Mesenchymal stem cell (in vitro differentiated cells and primary cell): ENCODE data around the gene MXD1. TPM values are rescaled to one million over a fixed set of nuclear protein-coding genes. Genes with fewer than 3 reads are reported as not detected.

Experiments
- DNase-seq: peaks from one replicate; pipeline ENCODE4 v3.0.0-alpha.2; 2013
- H2AFZ ChIP-seq: one replicate; pipeline ENCODE4 v1.6.1; 2013; ENCODE audit warnings: low read depth, mild to moderate bottlenecking, control low read depth, inconsistent platforms, low read length, moderate library complexity
- H2AK5ac ChIP-seq: 2 replicates; pipeline ENCODE4 v1.6.1; 2013; ENCODE audit warnings: low read length, moderate library complexity, mild to moderate bottlenecking, inconsistent platforms; ENCODE audit not compliant: severe bottlenecking
- H2BK120ac ChIP-seq: one replicate; pipeline ENCODE4 v1.6.1; 2013; ENCODE audit warnings: low read depth, mild to moderate bottlenecking, inconsistent platforms, low read length, moderate library complexity
- H2BK12ac ChIP-seq, 2 experiments: one replicate each; pipeline ENCODE4 v1.6.1; 2013; ENCODE audit warnings: inconsistent platforms in 2 of 2, low read length in 2 of 2, mild to moderate bottlenecking in 2 of 2, moderate library complexity in 2 of 2, control low read depth in 1 of 2
- H2BK15ac ChIP-seq: one replicate; pipeline ENCODE4 v1.6.1; 2013; ENCODE audit warnings: mild to moderate bottlenecking, low read depth, inconsistent platforms; ENCODE audit not compliant: poor library complexity, severe bottlenecking
- H2BK5ac ChIP-seq: 2 replicates; pipeline ENCODE4 v1.6.1; 2013; ENCODE audit warnings: low read depth, mild to moderate bottlenecking, low read length, control low read depth, inconsistent platforms; ENCODE audit not compliant: poor library complexity, severe bottlenecking
- H3K14ac ChIP-seq, 2 experiments: one replicate each; pipeline ENCODE4 v1.6.1; 2013; ENCODE audit warnings: inconsistent platforms in 2 of 2, low read length in 2 of 2, control low read depth in 1 of 2, mild to moderate bottlenecking in 1 of 2, moderate library complexity in 1 of 2
- H3K18ac ChIP-seq, 2 experiments: one replicate each; pipeline ENCODE4 v1.6.1; 2013; ENCODE audit warnings: inconsistent platforms in 2 of 2, low read length in 2 of 2, control low read depth in 1 of 2, low read depth in 1 of 2, mild to moderate bottlenecking in 1 of 2
- H3K23ac ChIP-seq, 2 experiments: one replicate each; pipeline ENCODE4 v1.6.1; 2013; ENCODE audit warnings: inconsistent platforms in 2 of 2, low read length in 2 of 2, mild to moderate bottlenecking in 2 of 2, moderate library complexity in 2 of 2, control low read depth in 1 of 2
- H3K27ac ChIP-seq: 2 replicates; pipeline ENCODE4 v1.5.1; 2013; ENCODE audit warnings: mild to moderate bottlenecking, moderate library complexity, low read length, control low read depth, inconsistent platforms; ENCODE audit not compliant: poor library complexity, severe bottlenecking
- H3K27me3 ChIP-seq, 2 experiments: 2 replicates each; pipeline versions ENCODE4 v1.6.1 to v1.7.0; 2013; ENCODE audit warnings: low read length in 2 of 2, mild to moderate bottlenecking in 2 of 2, moderate library complexity in 2 of 2, control low read depth in 1 of 2, inconsistent platforms in 1 of 2; ENCODE audit not compliant: control insufficient read depth in 1 of 2, insufficient read depth in 1 of 2
- H3K36me3 ChIP-seq, 2 experiments: 2 replicates each; pipeline versions ENCODE4 v1.6.1 to v1.7.0; 2013; ENCODE audit warnings: low read length in 2 of 2, control low read depth in 1 of 2, inconsistent platforms in 1 of 2, low read depth in 1 of 2, mild to moderate bottlenecking in 1 of 2; ENCODE audit not compliant: insufficient read depth in 2 of 2, control insufficient read depth in 1 of 2
- H3K4ac ChIP-seq, 2 experiments: one replicate each; pipeline ENCODE4 v1.6.1; 2013; ENCODE audit warnings: inconsistent platforms in 2 of 2, low read length in 2 of 2, mild to moderate bottlenecking in 2 of 2, moderate library complexity in 2 of 2, control low read depth in 1 of 2, low read depth in 1 of 2
- H3K4me1 ChIP-seq: 2 replicates; pipeline ENCODE4 v1.6.1; 2013; ENCODE audit warnings: low read depth, low read length, control low read depth; ENCODE audit not compliant: control insufficient read depth, insufficient read depth
- H3K4me2 ChIP-seq: 2 replicates; pipeline ENCODE4 v1.6.1; 2013; ENCODE audit warnings: low read length, mild to moderate bottlenecking, inconsistent platforms; ENCODE audit not compliant: poor library complexity, severe bottlenecking
- H3K4me3 ChIP-seq, 2 experiments: 2 replicates each; pipeline versions ENCODE4 v1.5.1 to v1.7.0; 2013; ENCODE audit warnings: low read length in 2 of 2, mild to moderate bottlenecking in 2 of 2, control low read depth in 1 of 2, low read depth in 1 of 2; ENCODE audit not compliant: insufficient read depth in 1 of 2
- H3K79me1 ChIP-seq: replicated peaks from 2 replicates; pipeline ENCODE4 v1.6.1; 2013; ENCODE audit warnings: mild to moderate bottlenecking, control low read depth, low read length, inconsistent platforms; ENCODE audit not compliant: poor library complexity, severe bottlenecking
- H3K9ac ChIP-seq: 2 replicates; pipeline ENCODE4 v1.7.0; 2013; ENCODE audit warnings: mild to moderate bottlenecking, low read length, moderate library complexity
- H3K9me3 ChIP-seq: 2 replicates; pipeline ENCODE4 v1.7.0; 2013; ENCODE audit warnings: mild to moderate bottlenecking, low read length; ENCODE audit not compliant: control insufficient read depth
- H4K8ac ChIP-seq: one replicate; pipeline ENCODE4 v1.6.1; 2013; ENCODE audit warnings: inconsistent platforms, mild to moderate bottlenecking, low read length, moderate library complexity
- H4K91ac ChIP-seq: one replicate; pipeline ENCODE4 v1.6.1; 2013; ENCODE audit warnings: mild to moderate bottlenecking, low read length, inconsistent platforms
- WGBS: methylation state at CpG from one replicate; pipeline ENCODE4 v1.1.7; 2013; ENCODE audit warnings: mixed read lengths; 5-methylcytosine and 5-hydroxymethylcytosine counted together
- polyA plus RNA-seq, 2 experiments: library from polyadenylated mRNA; stranded (reverse); fragments of 200-250 nt; gene quantifications; one replicate each; pipeline ENCODE4 v1.2.3, GENCODE V29; 2013

MXD1 gene, protein sequence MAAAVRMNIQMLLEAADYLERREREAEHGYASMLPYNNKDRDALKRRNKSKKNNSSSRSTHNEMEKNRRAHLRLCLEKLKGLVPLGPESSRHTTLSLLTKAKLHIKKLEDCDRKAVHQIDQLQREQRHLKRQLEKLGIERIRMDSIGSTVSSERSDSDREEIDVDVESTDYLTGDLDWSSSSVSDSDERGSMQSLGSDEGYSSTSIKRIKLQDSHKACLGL
- 10.3 TPM for polyA plus RNA-seq (2013, experiment 1 of 2)
- polyA plus RNA-seq (2013, experiment 2 of 2): 10.3 TPM

DNA sequence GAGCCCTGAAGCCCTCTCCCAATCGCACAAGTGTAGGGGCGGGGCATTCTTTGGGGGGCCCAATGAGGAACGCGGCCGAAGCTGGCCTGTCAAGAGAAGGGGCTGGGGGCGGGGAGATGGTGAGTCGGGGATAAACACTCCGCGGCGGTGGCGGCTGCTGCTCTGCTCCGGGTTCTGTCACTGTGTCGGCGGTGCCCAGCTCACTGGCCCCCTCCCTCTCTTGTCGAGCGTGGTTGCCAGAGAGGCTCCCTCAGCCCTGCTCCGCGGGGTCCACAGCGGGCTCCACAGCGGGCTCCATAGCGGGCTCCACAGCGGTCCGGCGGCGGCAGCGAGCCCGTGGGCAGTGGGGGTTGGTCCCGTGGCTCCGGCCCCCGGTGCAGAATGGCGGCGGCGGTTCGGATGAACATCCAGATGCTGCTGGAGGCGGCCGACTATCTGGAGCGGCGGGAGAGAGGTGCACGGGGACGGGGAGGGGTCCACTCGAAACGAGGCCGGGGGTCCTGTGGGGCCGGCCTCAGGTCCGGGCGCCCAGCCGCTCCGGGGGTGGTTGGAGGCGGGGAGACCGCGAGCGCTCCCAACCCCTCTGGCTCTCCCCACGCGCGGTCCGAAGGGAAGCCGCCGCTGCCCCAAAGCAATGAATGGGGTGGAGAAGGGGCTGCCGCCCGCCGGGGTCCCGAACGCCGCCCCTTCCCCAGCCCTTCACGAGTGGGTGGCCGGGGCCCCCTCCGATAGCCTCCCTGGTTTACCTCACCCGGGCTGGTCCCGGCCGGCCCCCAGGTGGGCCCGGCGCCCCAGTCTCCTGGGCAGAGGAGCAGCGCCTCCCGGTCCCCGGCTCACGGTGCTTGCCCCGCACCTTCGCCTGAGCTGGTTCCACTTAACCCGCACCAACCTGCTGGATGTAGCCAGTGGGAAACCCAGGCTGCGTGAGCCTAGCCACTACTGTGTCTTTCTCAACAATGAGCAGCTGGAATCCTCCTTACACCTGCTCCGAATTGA is at the start of gene MXD1:
MXD1 (plus strand) TSS at position 160 of the 996 bp plus-strand sequence; CDS start at position 382, 222 bp downstream.
- peak within 1 kb of the TSS; percentile 88 for H2BK15ac ChIP-seq
- H3K18ac ChIP-seq: peak within 1 kb of the TSS; percentile 66 to 89
- H3K27me3 ChIP-seq: no peaks in the 10 kb centered on the region
- peak within 1 kb of the TSS; percentile 89 for H4K8ac ChIP-seq
- H3K4me2 ChIP-seq: peak within 1 kb of the TSS; percentile 92
- DNase-seq: peak; percentile 19
- H3K79me1 ChIP-seq: peaks cover 5% of the 10 kb centered on the region
- peaks cover 2% of the 10 kb centered on the region for H3K4me1 ChIP-seq
- WGBS: 2% methylated on average over 64 of the region's 81 CpGs
- peak within 1 kb of the TSS; percentile 81 to 86 for H3K4me3 ChIP-seq
- peak within 1 kb of the TSS; percentile 73 to 83 for H3K4ac ChIP-seq
- H2BK12ac ChIP-seq: no peak within 1 kb of the TSS
- peak within 1 kb of the TSS; percentile 93 for H2AFZ ChIP-seq
- H3K9ac ChIP-seq: peak within 1 kb of the TSS; percentile 95
- H2BK120ac ChIP-seq: no peak within 1 kb of the TSS
- H3K14ac ChIP-seq: peak within 1 kb of the TSS in 1 of 2 experiments; percentile 94
- peak within 1 kb of the TSS; percentile 89 for H4K91ac ChIP-seq
- H2AK5ac ChIP-seq: no peak within 1 kb of the TSS
- H2BK5ac ChIP-seq: peak within 1 kb of the TSS; percentile 75
- peak within 1 kb of the TSS; percentile 85 for H3K27ac ChIP-seq
- no peaks in the 10 kb centered on the region for H3K9me3 ChIP-seq
- peak within 1 kb of the TSS in 1 of 2 experiments; percentile 26 for H3K23ac ChIP-seq
- H3K36me3 ChIP-seq: peaks cover 4 to 44% of the 10 kb centered on the region in 2 experiments

DNA sequence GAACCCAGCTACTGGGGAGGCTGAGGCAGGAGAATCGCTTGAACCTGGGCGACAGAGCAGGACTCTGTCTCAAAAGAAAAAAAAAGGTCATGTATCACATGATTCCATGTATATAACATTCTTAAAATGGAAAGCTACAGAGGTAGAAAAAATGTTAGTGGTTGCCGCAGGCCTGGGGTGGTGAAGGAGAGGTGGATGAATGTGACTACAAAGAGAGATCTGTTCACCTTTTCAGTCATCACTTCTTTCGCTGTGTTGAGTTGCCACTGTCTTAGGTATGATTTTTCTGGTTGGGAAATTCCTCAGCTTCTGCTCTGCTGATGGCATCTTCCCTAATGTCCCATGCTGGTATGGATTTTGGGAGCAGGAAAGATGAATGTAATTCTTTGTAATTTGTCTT is 26.5 kb upstream of the MXD1 start:
- no peak overlapping the region for H3K18ac ChIP-seq
- no peak for DNase-seq
- H2AFZ ChIP-seq: no peak overlapping the region
- no peaks in the 10 kb centered on the region for H3K79me1 ChIP-seq
- no peak overlapping the region for H3K4me3 ChIP-seq
- H3K4me2 ChIP-seq: no peak overlapping the region
- no peak overlapping the region for H2BK12ac ChIP-seq
- H3K9ac ChIP-seq: no peak overlapping the region
- no peak overlapping the region for H3K23ac ChIP-seq
- H3K14ac ChIP-seq: no peak overlapping the region
- no peak overlapping the region for H2BK120ac ChIP-seq
- no peak overlapping the region for H2BK5ac ChIP-seq
- no peak overlapping the region for H3K4ac ChIP-seq
- H4K8ac ChIP-seq: no peak overlapping the region
- no peak overlapping the region for H4K91ac ChIP-seq
- no peak overlapping the region for H2BK15ac ChIP-seq
- peaks cover 5% of the 10 kb centered on the region for H3K9me3 ChIP-seq
- H3K4me1 ChIP-seq: no peaks in the 10 kb centered on the region
- WGBS: 97% methylated on average over 4 of the region's 4 CpGs
- H3K27me3 ChIP-seq: no peaks in the 10 kb centered on the region
- no peaks in the 10 kb centered on the region for H3K36me3 ChIP-seq
- H2AK5ac ChIP-seq: no peak overlapping the region
- no peak overlapping the region for H3K27ac ChIP-seq

DNA sequence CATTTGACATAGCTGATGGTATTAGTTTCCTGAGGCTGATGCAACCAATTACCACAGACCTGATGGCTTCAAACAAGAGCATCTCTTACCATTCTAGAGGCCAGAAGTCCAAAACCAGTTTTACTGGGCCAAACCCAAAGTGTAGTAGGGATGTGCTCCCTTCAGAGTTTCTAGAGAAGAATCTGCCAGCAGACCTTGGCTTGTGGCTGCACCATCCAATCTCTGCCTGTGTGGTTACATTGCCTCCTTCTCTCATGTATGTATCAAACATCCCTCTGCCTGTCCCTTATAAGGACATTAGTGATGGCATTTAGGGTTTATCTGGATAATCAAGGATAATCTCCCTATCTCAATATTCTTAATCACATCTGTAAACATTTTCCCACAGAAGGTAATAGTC is 25.6 kb upstream of the MXD1 start:
- DNase-seq: no peak

DNA sequence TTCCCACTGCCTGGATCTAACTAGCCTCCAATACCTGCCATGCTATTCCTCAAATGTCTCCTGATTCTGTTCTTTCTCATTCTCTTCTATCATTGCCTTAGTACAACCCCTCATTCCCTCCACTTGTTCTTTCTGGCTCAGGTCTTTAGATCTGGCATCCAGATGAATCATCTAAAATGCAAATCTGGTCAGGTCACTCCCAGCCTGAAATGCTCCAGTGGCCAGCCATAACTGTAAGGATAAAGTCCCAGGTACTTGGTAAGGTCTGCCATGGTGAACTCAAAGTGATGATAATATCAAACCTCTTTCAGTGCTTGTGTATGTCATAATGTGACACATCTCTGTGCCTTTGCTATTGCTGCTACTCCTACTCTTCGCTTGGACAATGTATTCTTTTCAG is 24.0 kb upstream of the MXD1 start:
- DNase-seq: no peak
- Histone ChIP-seq H2BK12ac (no peak overlapping the region), H2BK5ac (no peak overlapping the region), H3K27ac (no peak overlapping the region), H3K27me3 (no peaks in the 10 kb centered on the region), H3K36me3 (peaks cover 3% of the 10 kb centered on the region in 2 experiments), H3K4me3 (no peak overlapping the region), H4K8ac (no peak overlapping the region), H3K9ac (no peak overlapping the region), H3K79me1 (peaks cover 7% of the 10 kb centered on the region), H3K23ac (no peak overlapping the region), H3K4me2 (no peak overlapping the region), H4K91ac (no peak overlapping the region), H3K9me3 (peaks cover 5% of the 10 kb centered on the region), H3K4me1 (peaks cover 7% of the 10 kb centered on the region), H3K4ac (no peak overlapping the region), H3K18ac (no peak overlapping the region), H2AFZ (no peak overlapping the region), H2BK15ac (no peak overlapping the region), H2AK5ac (no peak overlapping the region), H3K14ac (no peak overlapping the region), H2BK120ac (no peak overlapping the region)
- WGBS: 80% methylated on average over 1 of the region's 1 CpG

More for the DNA sequence above, 25.6 kb upstream of the MXD1 start:
- H4K91ac ChIP-seq: no peak overlapping the region
- no peaks in the 10 kb centered on the region for H3K27me3 ChIP-seq
- no peak overlapping the region for H3K4ac ChIP-seq
- peaks cover 5% of the 10 kb centered on the region for H3K9me3 ChIP-seq
- no peak overlapping the region for H2BK120ac ChIP-seq
- no peak overlapping the region for H3K27ac ChIP-seq
- no peak overlapping the region for H3K9ac ChIP-seq
- H2BK15ac ChIP-seq: no peak overlapping the region
- no peaks in the 10 kb centered on the region for H3K79me1 ChIP-seq
- H2AK5ac ChIP-seq: no peak overlapping the region
- H3K18ac ChIP-seq: no peak overlapping the region
- no peak overlapping the region for H2BK5ac ChIP-seq
- H3K14ac ChIP-seq: no peak overlapping the region
- H2AFZ ChIP-seq: no peak overlapping the region
- H3K23ac ChIP-seq: no peak overlapping the region
- no peaks in the 10 kb centered on the region for H3K4me1 ChIP-seq
- H4K8ac ChIP-seq: no peak overlapping the region
- H3K4me3 ChIP-seq: no peak overlapping the region
- no peaks in the 10 kb centered on the region for H3K36me3 ChIP-seq
- H2BK12ac ChIP-seq: no peak overlapping the region
- no peak overlapping the region for H3K4me2 ChIP-seq
